ENCODE data around the gene ZNF280A. TPM values are rescaled to one million over a fixed set of nuclear protein-coding genes. Genes with fewer than 3 reads are reported as not detected.

Gene ZNF280A
- total and polyA plus RNA-seq, 2 of the 8 experiments (the other 6 are each of a cell fraction or from before 2014, with no cell fraction given): 0.09 to 0.61 TPM

DNA sequence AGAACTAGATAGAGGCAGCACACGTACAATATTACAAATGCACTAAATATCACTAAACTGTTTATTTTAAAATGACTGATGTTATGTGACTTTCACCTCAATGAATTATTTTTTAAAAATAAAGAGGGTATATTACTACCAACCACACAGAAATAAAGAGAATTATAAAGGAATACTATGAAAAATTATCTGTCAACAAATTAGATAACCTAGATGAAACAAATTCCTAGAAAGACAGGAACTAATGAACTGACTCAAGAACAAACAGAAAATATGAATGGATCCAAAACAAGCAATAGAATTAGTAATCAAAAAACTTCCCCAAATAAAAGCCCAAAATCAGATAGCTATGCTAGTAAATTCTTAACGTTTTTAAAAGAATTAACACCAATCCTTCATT, 21.8 kb downstream of the ZNF280A start (continued):
- TF ChIP-seq, protein P1, sequence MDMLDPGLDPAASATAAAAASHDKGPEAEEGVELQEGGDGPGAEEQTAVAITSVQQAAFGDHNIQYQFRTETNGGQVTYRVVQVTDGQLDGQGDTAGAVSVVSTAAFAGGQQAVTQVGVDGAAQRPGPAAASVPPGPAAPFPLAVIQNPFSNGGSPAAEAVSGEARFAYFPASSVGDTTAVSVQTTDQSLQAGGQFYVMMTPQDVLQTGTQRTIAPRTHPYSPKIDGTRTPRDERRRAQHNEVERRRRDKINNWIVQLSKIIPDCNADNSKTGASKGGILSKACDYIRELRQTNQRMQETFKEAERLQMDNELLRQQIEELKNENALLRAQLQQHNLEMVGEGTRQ (IDR thresholded peaks at IDR 0.05; ENCODE audit: low read length): no peak
- no peak for TF ChIP-seq NRF1 (IDR thresholded peaks at IDR 0.05; ENCODE audit: low read depth, low read length)
- no peak for TF ChIP-seq GABPA (IDR thresholded peaks at IDR 0.05; ENCODE audit: borderline replicate concordance, insufficient read depth, low read length)
- TF ChIP-seq, protein P2, sequence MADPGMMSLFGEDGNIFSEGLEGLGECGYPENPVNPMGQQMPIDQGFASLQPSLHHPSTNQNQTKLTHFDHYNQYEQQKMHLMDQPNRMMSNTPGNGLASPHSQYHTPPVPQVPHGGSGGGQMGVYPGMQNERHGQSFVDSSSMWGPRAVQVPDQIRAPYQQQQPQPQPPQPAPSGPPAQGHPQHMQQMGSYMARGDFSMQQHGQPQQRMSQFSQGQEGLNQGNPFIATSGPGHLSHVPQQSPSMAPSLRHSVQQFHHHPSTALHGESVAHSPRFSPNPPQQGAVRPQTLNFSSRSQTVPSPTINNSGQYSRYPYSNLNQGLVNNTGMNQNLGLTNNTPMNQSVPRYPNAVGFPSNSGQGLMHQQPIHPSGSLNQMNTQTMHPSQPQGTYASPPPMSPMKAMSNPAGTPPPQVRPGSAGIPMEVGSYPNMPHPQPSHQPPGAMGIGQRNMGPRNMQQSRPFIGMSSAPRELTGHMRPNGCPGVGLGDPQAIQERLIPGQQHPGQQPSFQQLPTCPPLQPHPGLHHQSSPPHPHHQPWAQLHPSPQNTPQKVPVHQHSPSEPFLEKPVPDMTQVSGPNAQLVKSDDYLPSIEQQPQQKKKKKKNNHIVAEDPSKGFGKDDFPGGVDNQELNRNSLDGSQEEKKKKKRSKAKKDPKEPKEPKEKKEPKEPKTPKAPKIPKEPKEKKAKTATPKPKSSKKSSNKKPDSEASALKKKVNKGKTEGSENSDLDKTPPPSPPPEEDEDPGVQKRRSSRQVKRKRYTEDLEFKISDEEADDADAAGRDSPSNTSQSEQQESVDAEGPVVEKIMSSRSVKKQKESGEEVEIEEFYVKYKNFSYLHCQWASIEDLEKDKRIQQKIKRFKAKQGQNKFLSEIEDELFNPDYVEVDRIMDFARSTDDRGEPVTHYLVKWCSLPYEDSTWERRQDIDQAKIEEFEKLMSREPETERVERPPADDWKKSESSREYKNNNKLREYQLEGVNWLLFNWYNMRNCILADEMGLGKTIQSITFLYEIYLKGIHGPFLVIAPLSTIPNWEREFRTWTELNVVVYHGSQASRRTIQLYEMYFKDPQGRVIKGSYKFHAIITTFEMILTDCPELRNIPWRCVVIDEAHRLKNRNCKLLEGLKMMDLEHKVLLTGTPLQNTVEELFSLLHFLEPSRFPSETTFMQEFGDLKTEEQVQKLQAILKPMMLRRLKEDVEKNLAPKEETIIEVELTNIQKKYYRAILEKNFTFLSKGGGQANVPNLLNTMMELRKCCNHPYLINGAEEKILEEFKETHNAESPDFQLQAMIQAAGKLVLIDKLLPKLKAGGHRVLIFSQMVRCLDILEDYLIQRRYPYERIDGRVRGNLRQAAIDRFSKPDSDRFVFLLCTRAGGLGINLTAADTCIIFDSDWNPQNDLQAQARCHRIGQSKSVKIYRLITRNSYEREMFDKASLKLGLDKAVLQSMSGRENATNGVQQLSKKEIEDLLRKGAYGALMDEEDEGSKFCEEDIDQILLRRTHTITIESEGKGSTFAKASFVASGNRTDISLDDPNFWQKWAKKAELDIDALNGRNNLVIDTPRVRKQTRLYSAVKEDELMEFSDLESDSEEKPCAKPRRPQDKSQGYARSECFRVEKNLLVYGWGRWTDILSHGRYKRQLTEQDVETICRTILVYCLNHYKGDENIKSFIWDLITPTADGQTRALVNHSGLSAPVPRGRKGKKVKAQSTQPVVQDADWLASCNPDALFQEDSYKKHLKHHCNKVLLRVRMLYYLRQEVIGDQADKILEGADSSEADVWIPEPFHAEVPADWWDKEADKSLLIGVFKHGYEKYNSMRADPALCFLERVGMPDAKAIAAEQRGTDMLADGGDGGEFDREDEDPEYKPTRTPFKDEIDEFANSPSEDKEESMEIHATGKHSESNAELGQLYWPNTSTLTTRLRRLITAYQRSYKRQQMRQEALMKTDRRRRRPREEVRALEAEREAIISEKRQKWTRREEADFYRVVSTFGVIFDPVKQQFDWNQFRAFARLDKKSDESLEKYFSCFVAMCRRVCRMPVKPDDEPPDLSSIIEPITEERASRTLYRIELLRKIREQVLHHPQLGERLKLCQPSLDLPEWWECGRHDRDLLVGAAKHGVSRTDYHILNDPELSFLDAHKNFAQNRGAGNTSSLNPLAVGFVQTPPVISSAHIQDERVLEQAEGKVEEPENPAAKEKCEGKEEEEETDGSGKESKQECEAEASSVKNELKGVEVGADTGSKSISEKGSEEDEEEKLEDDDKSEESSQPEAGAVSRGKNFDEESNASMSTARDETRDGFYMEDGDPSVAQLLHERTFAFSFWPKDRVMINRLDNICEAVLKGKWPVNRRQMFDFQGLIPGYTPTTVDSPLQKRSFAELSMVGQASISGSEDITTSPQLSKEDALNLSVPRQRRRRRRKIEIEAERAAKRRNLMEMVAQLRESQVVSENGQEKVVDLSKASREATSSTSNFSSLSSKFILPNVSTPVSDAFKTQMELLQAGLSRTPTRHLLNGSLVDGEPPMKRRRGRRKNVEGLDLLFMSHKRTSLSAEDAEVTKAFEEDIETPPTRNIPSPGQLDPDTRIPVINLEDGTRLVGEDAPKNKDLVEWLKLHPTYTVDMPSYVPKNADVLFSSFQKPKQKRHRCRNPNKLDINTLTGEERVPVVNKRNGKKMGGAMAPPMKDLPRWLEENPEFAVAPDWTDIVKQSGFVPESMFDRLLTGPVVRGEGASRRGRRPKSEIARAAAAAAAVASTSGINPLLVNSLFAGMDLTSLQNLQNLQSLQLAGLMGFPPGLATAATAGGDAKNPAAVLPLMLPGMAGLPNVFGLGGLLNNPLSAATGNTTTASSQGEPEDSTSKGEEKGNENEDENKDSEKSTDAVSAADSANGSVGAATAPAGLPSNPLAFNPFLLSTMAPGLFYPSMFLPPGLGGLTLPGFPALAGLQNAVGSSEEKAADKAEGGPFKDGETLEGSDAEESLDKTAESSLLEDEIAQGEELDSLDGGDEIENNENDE (IDR thresholded peaks at IDR 0.05; ENCODE audit: insufficient replicate concordance, low read length): no peak
- no peak for TF ChIP-seq JUND (IDR thresholded peaks at IDR 0.05; ENCODE audit: low read length)
- TF ChIP-seq EP300 (IDR thresholded peaks at IDR 0.05; ENCODE audit: borderline replicate concordance in 1 of 2, low read depth in 2 of 2, low read length in 2 of 2): no peak
- TF ChIP-seq, protein P3, sequence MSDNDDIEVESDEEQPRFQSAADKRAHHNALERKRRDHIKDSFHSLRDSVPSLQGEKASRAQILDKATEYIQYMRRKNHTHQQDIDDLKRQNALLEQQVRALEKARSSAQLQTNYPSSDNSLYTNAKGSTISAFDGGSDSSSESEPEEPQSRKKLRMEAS (IDR thresholded peaks at IDR 0.05): no peak
- no peak for TF ChIP-seq PHF8 (conservative IDR thresholded peaks at IDR 0.05; ENCODE audit: low read depth, low read length)

Measured in H1 (cell line).